ENCODE data around the gene ANKRD12. TPM values are rescaled to one million over a fixed set of nuclear protein-coding genes. Genes with fewer than 3 reads are reported as not detected.

Gene ANKRD12
- total and polyA plus RNA-seq, 2 experiments from 2014 or later, result 23.9 to 92.4 TPM

GRCh38 chr18:9157806-9158205, 21.2 kb downstream of the ANKRD12 start:
- Mint-ChIP-seq H3K27me3 (ENCODE audit: insufficient read depth, low read depth, poor library complexity) (peaks cover 2% of the 10 kb centered on the region), H3K4me1 (no peaks in the 10 kb centered on the region), H3K9me3 (peaks cover 10% of the 10 kb centered on the region), H3K4me3 (no peak overlapping the region), H3K27ac (no peak overlapping the region), H3K36me3 (ENCODE audit: low read depth) (peaks cover 13% of the 10 kb centered on the region)
- Histone ChIP-seq H3K79me2 (replicated peaks; ENCODE audit: insufficient read depth) (peaks cover 88% of the 10 kb centered on the region), H3K9me2 (ENCODE audit: insufficient read depth) (no peaks in the 10 kb centered on the region), H3K27ac (ENCODE audit: low read depth) (no peak overlapping the region), H4K20me1 (replicated peaks; ENCODE audit: insufficient read depth) (peaks cover 7% of the 10 kb centered on the region; the same call in 1 of the 2 replicates), H3K4me3 (no peak overlapping the region), H3F3A (replicated peaks; ENCODE audit: low read depth) (no peaks in the 10 kb centered on the region), H3K36me3 (ENCODE audit: insufficient read depth) (no peaks in the 10 kb centered on the region), H3K27me3 (ENCODE audit: insufficient read depth) (no peaks in the 10 kb centered on the region), H2AFZ (no peak overlapping the region), H3K4me1 (ENCODE audit: insufficient read depth) (no peaks in the 10 kb centered on the region), H3K4me2 (no peak overlapping the region)
- TF ChIP-seq POLR2AphosphoS5 (IDR thresholded peaks at IDR 0.05; ENCODE audit: low read depth) (no peak), ZNF462 (CRISPR knock-in tag; IDR thresholded peaks at IDR 0.05) (no peak), ZNF331 (CRISPR knock-in tag; IDR thresholded peaks at IDR 0.05; ENCODE audit: low read depth) (no peak), EZH2phosphoT487 (IDR thresholded peaks at IDR 0.05; ENCODE audit: unreplicated experiment) (no peak), NANOG (IDR thresholded peaks at IDR 0.05; ENCODE audit: borderline replicate concordance) (no peak), ETS1 (IDR thresholded peaks at IDR 0.05) (no peak), STAT1 (IDR thresholded peaks at IDR 0.05; ENCODE audit: unreplicated experiment) (no peak), REST (IDR thresholded peaks at IDR 0.05; ENCODE audit: unreplicated experiment) (no peak), CTCF (conservative IDR thresholded peaks at IDR 0.05; ENCODE audit: low read depth in 2 of 2) (no peak), ZNF114 (CRISPR knock-in tag; IDR thresholded peaks at IDR 0.05) (no peak), CREB1 (CRISPR knock-in tag; IDR thresholded peaks at IDR 0.05; ENCODE audit: low read depth) (no peak), EZH2 (IDR thresholded peaks at IDR 0.05; ENCODE audit: low read depth, unreplicated experiment) (no peak), JUNB (IDR thresholded peaks at IDR 0.05; ENCODE audit: unreplicated experiment) (no peak)
- ATAC-seq (no peak), DNase-seq (ENCODE audit: low spot score) (no peak)
